SK-N-SH treated with all-trans-retinoic acid at 6 μM for 48 hours (cell line): ENCODE results near the gene CORO1C.

Experiments
- ATAC-seq: fragments of 200-7000 bp; cut with Tn5 transposase; 3 replicates; pipeline ENCODE4 v1.9.1; 2020; ENCODE audit warnings: mild to moderate bottlenecking, moderate library complexity
- BACH2 ChIP-seq: fragments of 250-450 bp; sonication (Bioruptor Pico); IDR thresholded peaks from 2 replicates; pipeline ENCODE4 v1.9.0; 2021; ENCODE audit warnings: mild to moderate bottlenecking, borderline replicate concordance
- CREB5 ChIP-seq: fragments of 250-450 bp; sonication (Bioruptor Pico); IDR thresholded peaks from 2 replicates; pipeline ENCODE4 v1.5.1; 2020; ENCODE audit warnings: low read depth, mild to moderate bottlenecking, moderate library complexity
- CSDC2 ChIP-seq: fragments of 250-450 bp; sonication (Bioruptor Pico); IDR thresholded peaks from 2 replicates; pipeline ENCODE4 v1.5.0; 2020; ENCODE audit warnings: mild to moderate bottlenecking, moderate library complexity
- CSRNP3 ChIP-seq: fragments of 250-450 bp; sonication (Bioruptor Pico); IDR thresholded peaks from 2 replicates; pipeline ENCODE4 v1.5.1; 2021; ENCODE audit warnings: mild to moderate bottlenecking, moderate library complexity
- GLIS3 ChIP-seq: fragments of 250-450 bp; sonication (Bioruptor Pico); IDR thresholded peaks from 2 replicates; pipeline ENCODE4 v1.5.0; 2020; ENCODE audit warnings: mild to moderate bottlenecking, moderate library complexity
- PATZ1 ChIP-seq: fragments of 250-450 bp; sonication (Bioruptor Pico); IDR thresholded peaks from 2 replicates; pipeline ENCODE4 v1.8.0; 2020; ENCODE audit warnings: mild to moderate bottlenecking, moderate library complexity, borderline replicate concordance
- POU6F1 ChIP-seq: fragments of 250-450 bp; sonication (Bioruptor Pico); IDR thresholded peaks from 2 replicates; pipeline ENCODE4 v1.8.0; 2021; ENCODE audit warnings: low read depth, mild to moderate bottlenecking, moderate library complexity, borderline replicate concordance
- PPARA ChIP-seq: fragments of 250-450 bp; sonication (Bioruptor Pico); IDR thresholded peaks from 2 replicates; pipeline ENCODE4 v1.5.0; 2020; ENCODE audit warnings: mild to moderate bottlenecking, borderline replicate concordance
- RARB ChIP-seq: fragments of 250-450 bp; sonication (Bioruptor Pico); IDR thresholded peaks from 2 replicates; pipeline ENCODE4 v1.8.0; 2021; ENCODE audit warnings: mild to moderate bottlenecking, moderate library complexity
- SNAI2 ChIP-seq: fragments of 250-450 bp; sonication (Bioruptor Pico); IDR thresholded peaks from 2 replicates; pipeline ENCODE4 v1.5.0; 2020; ENCODE audit warnings: mild to moderate bottlenecking, moderate library complexity
- TSHZ2 ChIP-seq: fragments of 250-450 bp; sonication (Bioruptor Pico); IDR thresholded peaks from 2 replicates; pipeline ENCODE4 v1.5.0; 2020; ENCODE audit warnings: mild to moderate bottlenecking, moderate library complexity
- ZC3H10 ChIP-seq: fragments of 250-450 bp; sonication (Bioruptor Pico); IDR thresholded peaks from 2 replicates; pipeline ENCODE4 v1.5.1; 2021; ENCODE audit warnings: mild to moderate bottlenecking, moderate library complexity
- ZFP3 ChIP-seq: fragments of 250-450 bp; sonication (Bioruptor Pico); IDR thresholded peaks from 2 replicates; pipeline ENCODE4 v1.5.0; 2020; ENCODE audit warnings: mild to moderate bottlenecking, moderate library complexity
- ZFP30 ChIP-seq: fragments of 450-650 bp; formaldehyde crosslinking; IDR thresholded peaks from 2 replicates; pipeline ENCODE4 v1.5.0; 2022; ENCODE audit warnings: mild to moderate bottlenecking, moderate library complexity
- ZNF565 ChIP-seq: fragments of 450-650 bp; formaldehyde crosslinking; conservative IDR thresholded peaks from 2 replicates; pipeline ENCODE4 v1.5.0; 2020; ENCODE audit warnings: low read depth, mild to moderate bottlenecking, moderate library complexity
- ZNF70 ChIP-seq: fragments of 450-650 bp; formaldehyde crosslinking; IDR thresholded peaks from 2 replicates; pipeline ENCODE4 v1.5.0; 2020; ENCODE audit warnings: mild to moderate bottlenecking, moderate library complexity
- ZNF8 ChIP-seq: fragments of 450-650 bp; formaldehyde crosslinking; IDR thresholded peaks from 2 replicates; pipeline ENCODE4 v1.5.0; 2020; ENCODE audit warnings: mild to moderate bottlenecking, moderate library complexity

Gene CORO1C

GRCh38 chr12:108722463-108722862, 8.9 kb downstream of the CORO1C start (continued):
- TF ChIP-seq CSRNP3 (CRISPR knock-in tag) (no peak), RARB (CRISPR knock-in tag) (no peak), PPARA (CRISPR knock-in tag) (no peak), POU6F1 (no peak)

- TF ChIP-seq PATZ1 (CRISPR knock-in tag), result no peak
- no peak for ATAC-seq
These were observed 9.5 kb downstream of the CORO1C start for GRCh38 chr12:108721824-108722223.

GRCh38 chr12:108720757-108721514, 10.4 kb downstream of the CORO1C start:
- TF ChIP-seq ZNF70 (CRISPR knock-in tag) (no peak), ZNF8 (no peak), CSDC2 (CRISPR knock-in tag) (no peak), PATZ1 (CRISPR knock-in tag) (no peak), ZFP3 (no peak), SNAI2 (CRISPR knock-in tag) (no peak), BACH2 (CRISPR knock-in tag) (no peak), ZNF565 (CRISPR knock-in tag) (no peak), PPARA (CRISPR knock-in tag) (no peak), GLIS3 (no peak), ZC3H10 (CRISPR knock-in tag) (no peak), CREB5 (no peak), ZFP30 (no peak), RARB (CRISPR knock-in tag) (no peak), POU6F1 (no peak), TSHZ2 (CRISPR knock-in tag) (no peak)
- no peak for ATAC-seq
